Measurements from ENCODE around the gene ZNF274. TPM values are rescaled to one million over a fixed set of nuclear protein-coding genes. Genes with fewer than 3 reads are reported as not detected.
A peak's percentile ranks its signal among the peaks of the same experiment; 100 is the strongest.

ZNF274 gene
- total RNA-seq, 1 donor from 2014 or later = 27.2 TPM

- H3K9me3 Mint-ChIP-seq = peaks cover 32% of the 10 kb centered on the region
Observed at GRCh38 chr19:58213075-58213369, 30.2 kb downstream of the ZNF274 start.

GRCh38 chr19:58217069-58217481, 34.2 kb downstream of the ZNF274 start:
- no peak overlapping the region for H3K4me3 Mint-ChIP-seq
- H3K27ac Mint-ChIP-seq = no peak overlapping the region
- DNase-seq (ENCODE audit: extremely low spot score, unreplicated experiment) = no peak

More at GRCh38 chr19:58213075-58213369, 30.2 kb downstream of the ZNF274 start:
- H3K27ac Mint-ChIP-seq = no peak overlapping the region
- no peak for TF ChIP-seq CTCF (conservative IDR thresholded peaks at IDR 0.05)
- no peaks in the 10 kb centered on the region for H3K4me1 Mint-ChIP-seq (ENCODE audit: unreplicated experiment)
- H3K4me3 Mint-ChIP-seq = no peak overlapping the region
- no peaks in the 10 kb centered on the region for H3K27me3 Mint-ChIP-seq
- peaks cover 64% of the 10 kb centered on the region for H3K36me3 Mint-ChIP-seq
- DNase-seq (ENCODE audit: extremely low spot score, unreplicated experiment) = no peak

GRCh38 chr19:58217607-58218391, 34.9 kb downstream of the ZNF274 start:
- no peak for TF ChIP-seq CTCF (conservative IDR thresholded peaks at IDR 0.05)
- no peak overlapping the region for H3K4me3 Mint-ChIP-seq
- peaks cover 18% of the 10 kb centered on the region for H3K36me3 Mint-ChIP-seq
- no peaks in the 10 kb centered on the region for H3K27me3 Mint-ChIP-seq
- no peak overlapping the region for H3K27ac Mint-ChIP-seq
- DNase-seq (ENCODE audit: extremely low spot score, unreplicated experiment) = no peak
- H3K4me1 Mint-ChIP-seq (ENCODE audit: unreplicated experiment) = no peaks in the 10 kb centered on the region
- H3K9me3 Mint-ChIP-seq = peaks cover 18% of the 10 kb centered on the region

More at GRCh38 chr19:58217069-58217481, 34.2 kb downstream of the ZNF274 start:
- Mint-ChIP-seq H3K4me1 (ENCODE audit: unreplicated experiment) (no peaks in the 10 kb centered on the region), H3K9me3 (peaks cover 20% of the 10 kb centered on the region), H3K36me3 (peaks cover 26% of the 10 kb centered on the region), H3K27me3 (no peaks in the 10 kb centered on the region)
- no peak for TF ChIP-seq CTCF (conservative IDR thresholded peaks at IDR 0.05)

DNA sequence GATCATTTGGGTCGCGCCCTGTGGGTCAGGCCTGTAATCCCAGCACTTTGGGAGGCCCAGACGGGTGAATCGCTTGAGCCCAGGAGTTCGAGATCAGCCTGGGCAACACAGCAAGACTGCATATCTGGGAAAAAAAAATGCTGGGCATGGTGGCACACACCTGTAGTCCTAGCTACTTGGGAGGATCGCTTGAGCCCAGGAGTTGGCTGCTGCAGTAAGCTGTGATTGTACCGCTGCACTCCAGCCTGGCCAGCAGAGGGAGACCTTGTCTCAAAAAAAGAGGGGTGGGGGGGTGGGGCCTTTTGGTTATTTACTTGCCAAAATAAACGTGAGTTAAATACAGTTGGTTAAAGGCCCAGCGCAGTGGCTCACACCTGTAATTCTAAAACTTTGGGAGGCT, 36.0 kb downstream of the ZNF274 start:
- H3K4me1 Mint-ChIP-seq (ENCODE audit: unreplicated experiment) = no peaks in the 10 kb centered on the region
- peaks cover 10% of the 10 kb centered on the region for H3K9me3 Mint-ChIP-seq
- no peak overlapping the region for H3K4me3 Mint-ChIP-seq
- DNase-seq (ENCODE audit: extremely low spot score, unreplicated experiment) = no peak
- peak; percentile 51 for TF ChIP-seq CTCF (conservative IDR thresholded peaks at IDR 0.05)
- H3K36me3 Mint-ChIP-seq = peaks cover 7% of the 10 kb centered on the region
- H3K27ac Mint-ChIP-seq = no peak overlapping the region
- no peaks in the 10 kb centered on the region for H3K27me3 Mint-ChIP-seq

- peaks cover 14% of the 10 kb centered on the region for H3K9me3 Mint-ChIP-seq
- peaks cover 8% of the 10 kb centered on the region for H3K4me1 Mint-ChIP-seq (ENCODE audit: unreplicated experiment)
- H3K4me3 Mint-ChIP-seq = peak overlapping the region; percentile 96
- H3K27ac Mint-ChIP-seq = peak overlapping the region; percentile 93
- H3K36me3 Mint-ChIP-seq = peaks cover 41% of the 10 kb centered on the region
- H3K27me3 Mint-ChIP-seq = no peaks in the 10 kb centered on the region
- peak; percentile 75 for DNase-seq (ENCODE audit: extremely low spot score, unreplicated experiment)
- TF ChIP-seq CTCF (conservative IDR thresholded peaks at IDR 0.05) = no peak
Observed at GRCh38 chr19:58227964-58228584, 45.2 kb downstream of the ZNF274 start.

Data from type B pancreatic cell (in vitro differentiated cells).